Measurements from ENCODE around the gene SPAG6. TPM values are rescaled to one million over a fixed set of nuclear protein-coding genes. Genes with fewer than 3 reads are reported as not detected.

The SPAG6 gene
- total RNA-seq, 1 donor from 2014 or later = not detected

GRCh38 chr10:22320591-22321155, 24.6 kb upstream of the SPAG6 start, which contains the start of gene BMI1:
BMI1 (plus strand) TSS chr10:22321099; CDS start chr10:22326450, 5,351 bp downstream.
- intact Hi-C loops (cut with DNase I) = no loop called here
- ATAC-seq (ENCODE audit: poor library complexity) = peak; percentile 77
- peak; percentile 81 for DNase-seq

GRCh38 chr10:22321156-22321923, 24.0 kb upstream of the SPAG6 start:
- DNase-seq = peak; percentile 80
- peak; percentile 55 for ATAC-seq (ENCODE audit: poor library complexity)
- intact Hi-C loops (cut with DNase I) = no loop called here

GRCh38 chr10:22321924-22322640, 23.2 kb upstream of the SPAG6 start:
- DNase-seq (peak; percentile 55), ATAC-seq (ENCODE audit: poor library complexity) (no peak)
- intact Hi-C loops (cut with DNase I) = no loop called here

GRCh38 chr10:22322641-22323160, 22.6 kb upstream of the SPAG6 start:
- ATAC-seq (ENCODE audit: poor library complexity) (no peak), DNase-seq (no peak)
- intact Hi-C loops (cut with DNase I) = no loop called here

GRCh38 chr10:22323538-22324305, 21.6 kb upstream of the SPAG6 start:
- ATAC-seq (ENCODE audit: poor library complexity) (no peak), DNase-seq (no peak)
- intact Hi-C loops (cut with DNase I) = no loop called here

GRCh38 chr10:22324413-22324812, 20.9 kb upstream of the SPAG6 start:
- DNase-seq = no peak
- intact Hi-C loops (cut with DNase I) = no loop called here
- ATAC-seq (ENCODE audit: poor library complexity) = no peak

- intact Hi-C loops (cut with DNase I) = no loop called here
- no peak for ATAC-seq (ENCODE audit: poor library complexity)
- no peak for DNase-seq
These were observed 20.4 kb upstream of the SPAG6 start for GRCh38 chr10:22324893-22325271.

GRCh38 chr10:22325272-22326144, 19.8 kb upstream of the SPAG6 start:
- DNase-seq (peak; percentile 83), ATAC-seq (ENCODE audit: poor library complexity) (peak; percentile 44)
- intact Hi-C loops (cut with DNase I) = no loop called here

GRCh38 chr10:22326145-22326702, 19.1 kb upstream of the SPAG6 start:
- ATAC-seq (ENCODE audit: poor library complexity) = no peak
- intact Hi-C loops (cut with DNase I) = no loop called here
- DNase-seq = no peak

GRCh38 chr10:22329150-22329549, 16.1 kb upstream of the SPAG6 start:
- intact Hi-C loops (cut with DNase I) = no loop called here
- DNase-seq = no peak
- no peak for ATAC-seq (ENCODE audit: poor library complexity)

GRCh38 chr10:22332116-22332692, 13.1 kb upstream of the SPAG6 start:
- no peak for ATAC-seq (ENCODE audit: poor library complexity)
- intact Hi-C loops (cut with DNase I) = no loop called here
- DNase-seq = no peak

- DNase-seq (no peak), ATAC-seq (ENCODE audit: poor library complexity) (no peak)
- intact Hi-C loops (cut with DNase I) = no loop called here
These were observed 11.9 kb upstream of the SPAG6 start for GRCh38 chr10:22333167-22333974.

GRCh38 chr10:22333975-22334282, 11.4 kb upstream of the SPAG6 start:
- ATAC-seq (ENCODE audit: poor library complexity) = no peak
- DNase-seq = no peak

GRCh38 chr10:22334414-22335172, 10.7 kb upstream of the SPAG6 start:
- DNase-seq = peak; percentile 44
- intact Hi-C loops (cut with DNase I) = no loop called here

More at GRCh38 chr10:22333975-22334282, 11.4 kb upstream of the SPAG6 start:
- intact Hi-C loops (cut with DNase I) = no loop called here

GRCh38 chr10:22335173-22335933, 9.9 kb upstream of the SPAG6 start:
- intact Hi-C loops (cut with DNase I) = no loop called here
- ATAC-seq (ENCODE audit: poor library complexity) = peak; percentile 66
- peak; percentile 67 for DNase-seq

More at GRCh38 chr10:22334414-22335172, 10.7 kb upstream of the SPAG6 start:
- peak; percentile 21 for ATAC-seq (ENCODE audit: poor library complexity)

Measured in Right ventricle myocardium superior (tissue), 1 donor.